ENCODE results near the gene PRDM16. TPM values are rescaled to one million over a fixed set of nuclear protein-coding genes. Genes with fewer than 3 reads are reported as not detected.

The PRDM16 gene
- total RNA-seq, 2 experiments from 2014 or later, result 0.05 to 0.20 TPM

DNA sequence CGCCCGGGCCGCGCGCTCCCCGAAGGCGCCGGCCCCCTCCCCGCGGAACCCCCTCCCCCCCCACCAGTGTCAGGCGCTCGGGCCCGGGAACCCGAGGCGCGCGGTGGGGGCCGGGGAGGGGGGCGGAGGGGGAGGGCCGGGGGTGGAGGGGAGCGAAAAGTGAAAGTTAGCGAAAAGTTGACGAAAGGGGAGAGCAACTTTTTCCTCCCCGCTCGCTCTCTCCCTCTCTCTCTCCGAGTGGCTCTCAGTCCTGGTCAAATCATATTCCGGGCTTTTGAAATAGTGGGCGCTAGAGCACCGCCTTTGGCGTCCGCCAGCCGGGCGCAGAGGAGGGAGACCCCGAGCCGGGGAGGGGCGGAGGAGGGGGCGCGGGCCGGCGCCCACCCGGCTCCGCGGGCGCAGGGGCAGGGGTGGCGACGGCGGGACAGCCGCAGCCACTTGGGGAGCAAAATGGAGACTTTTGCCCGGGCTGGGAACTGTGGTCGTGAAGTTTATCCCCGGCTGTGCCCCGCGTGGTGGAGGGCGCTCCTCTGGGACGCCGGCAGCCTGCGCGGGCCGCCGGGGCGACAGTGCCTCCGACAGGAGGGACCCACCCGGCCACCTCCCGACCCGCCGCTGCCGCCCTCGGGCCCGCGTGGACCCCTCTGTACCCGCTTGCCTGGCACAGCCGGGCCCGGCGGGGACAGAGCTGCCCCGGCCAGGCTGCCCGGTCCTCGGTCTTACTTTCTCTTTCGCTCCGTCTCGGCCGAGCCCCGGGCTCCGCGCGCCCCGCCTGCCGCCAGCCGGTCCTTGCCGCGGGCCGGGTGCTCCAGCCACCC lies 697 bp downstream of the PRDM16 start:
- Mint-ChIP-seq H3K27me3 (ENCODE audit: low read depth) (peaks cover 26% of the 10 kb centered on the region), H3K4me1 (ENCODE audit: low read depth) (peaks cover 2% of the 10 kb centered on the region), H3K9me3 (no peaks in the 10 kb centered on the region), H3K4me3 (peak overlapping the region; percentile 58), H3K27ac (no peak overlapping the region), H3K36me3 (ENCODE audit: low read depth) (no peaks in the 10 kb centered on the region)
- intact Hi-C loops (cut with micrococcal nuclease), result no loop called here
- CTCF ChIA-PET, result no interaction called here
- peak; percentile 22 for DNase-seq

DNA sequence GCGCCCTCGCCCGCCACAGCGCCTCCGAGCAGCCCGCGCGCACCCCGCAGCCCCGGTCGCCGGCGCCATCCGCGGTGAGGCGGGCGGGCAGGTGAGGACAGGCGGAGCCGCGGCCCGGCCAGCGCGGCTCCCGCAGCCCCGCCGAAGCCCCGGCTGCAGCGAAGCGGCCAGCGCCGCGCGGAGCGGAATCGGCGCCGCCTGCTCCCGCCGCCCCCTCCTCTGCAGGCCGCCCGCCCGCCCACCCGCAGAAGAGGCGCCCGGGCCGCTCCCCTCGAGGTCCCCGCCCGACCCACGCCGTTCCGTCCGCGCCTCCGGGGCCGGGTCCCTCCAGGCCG lies 1.3 kb downstream of the PRDM16 start:
- Mint-ChIP-seq H3K36me3 (ENCODE audit: low read depth) (no peaks in the 10 kb centered on the region), H3K27me3 (ENCODE audit: low read depth) (peaks cover 26% of the 10 kb centered on the region), H3K9me3 (no peaks in the 10 kb centered on the region), H3K27ac (no peak overlapping the region), H3K4me1 (ENCODE audit: low read depth) (peaks cover 2% of the 10 kb centered on the region), H3K4me3 (no peak overlapping the region)
- no peak for DNase-seq
- intact Hi-C loops (cut with micrococcal nuclease), result no loop called here
- CTCF ChIA-PET, result no interaction called here

DNA sequence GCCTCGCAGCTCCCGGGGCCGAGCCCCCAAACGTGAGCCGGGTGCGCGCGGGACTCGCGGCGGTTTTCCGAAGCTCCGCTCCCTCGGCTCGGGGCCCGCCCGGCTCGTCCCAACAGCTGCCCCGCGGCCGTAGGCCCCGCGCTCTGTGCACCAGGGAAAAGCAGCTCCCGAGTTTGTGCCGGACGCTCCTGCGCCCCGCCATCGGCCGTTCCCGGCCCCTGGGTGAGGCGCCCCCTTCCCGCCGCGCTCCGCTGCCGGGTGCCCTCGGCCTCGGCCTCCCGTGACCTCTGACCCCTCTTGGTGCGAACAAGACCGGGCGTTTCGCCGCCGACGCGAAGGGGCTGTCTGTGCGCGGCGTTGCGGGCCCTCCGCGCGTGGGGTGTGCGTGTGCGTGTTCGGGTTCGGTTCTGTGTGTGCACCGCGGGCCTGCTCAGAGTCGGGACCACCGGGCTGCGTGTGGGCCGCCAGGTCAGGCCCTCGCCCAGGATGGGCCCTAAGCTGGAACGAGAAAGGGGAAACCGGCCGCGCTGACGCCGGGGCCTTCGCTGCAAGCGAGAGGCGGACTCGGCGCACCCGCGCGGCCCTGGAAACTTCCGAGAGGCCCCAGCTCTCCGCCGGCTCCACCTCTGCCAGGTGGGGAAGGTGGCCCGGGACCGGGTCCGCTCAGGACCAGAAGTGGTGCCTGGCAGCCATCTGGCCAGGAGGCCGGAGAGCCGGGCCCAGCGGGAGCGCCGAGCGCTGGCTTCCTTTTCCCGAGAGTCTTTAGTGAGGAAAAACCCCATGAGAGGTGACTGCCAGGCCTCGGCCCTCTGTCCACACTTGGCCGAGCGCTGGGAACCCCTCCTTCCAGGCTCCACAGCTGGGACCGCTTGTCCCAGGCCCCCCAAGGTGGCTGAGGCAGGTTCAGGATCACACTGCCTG lies 1.9 kb downstream of the PRDM16 start:
- no peak for DNase-seq
- intact Hi-C loops (cut with micrococcal nuclease), result no loop called here
- Mint-ChIP-seq H3K9me3 (no peaks in the 10 kb centered on the region), H3K4me3 (no peak overlapping the region), H3K4me1 (ENCODE audit: low read depth) (peaks cover 2% of the 10 kb centered on the region), H3K27me3 (ENCODE audit: low read depth) (peaks cover 26% of the 10 kb centered on the region), H3K27ac (no peak overlapping the region), H3K36me3 (ENCODE audit: low read depth) (no peaks in the 10 kb centered on the region)
- CTCF ChIA-PET, result no interaction called here

DNA sequence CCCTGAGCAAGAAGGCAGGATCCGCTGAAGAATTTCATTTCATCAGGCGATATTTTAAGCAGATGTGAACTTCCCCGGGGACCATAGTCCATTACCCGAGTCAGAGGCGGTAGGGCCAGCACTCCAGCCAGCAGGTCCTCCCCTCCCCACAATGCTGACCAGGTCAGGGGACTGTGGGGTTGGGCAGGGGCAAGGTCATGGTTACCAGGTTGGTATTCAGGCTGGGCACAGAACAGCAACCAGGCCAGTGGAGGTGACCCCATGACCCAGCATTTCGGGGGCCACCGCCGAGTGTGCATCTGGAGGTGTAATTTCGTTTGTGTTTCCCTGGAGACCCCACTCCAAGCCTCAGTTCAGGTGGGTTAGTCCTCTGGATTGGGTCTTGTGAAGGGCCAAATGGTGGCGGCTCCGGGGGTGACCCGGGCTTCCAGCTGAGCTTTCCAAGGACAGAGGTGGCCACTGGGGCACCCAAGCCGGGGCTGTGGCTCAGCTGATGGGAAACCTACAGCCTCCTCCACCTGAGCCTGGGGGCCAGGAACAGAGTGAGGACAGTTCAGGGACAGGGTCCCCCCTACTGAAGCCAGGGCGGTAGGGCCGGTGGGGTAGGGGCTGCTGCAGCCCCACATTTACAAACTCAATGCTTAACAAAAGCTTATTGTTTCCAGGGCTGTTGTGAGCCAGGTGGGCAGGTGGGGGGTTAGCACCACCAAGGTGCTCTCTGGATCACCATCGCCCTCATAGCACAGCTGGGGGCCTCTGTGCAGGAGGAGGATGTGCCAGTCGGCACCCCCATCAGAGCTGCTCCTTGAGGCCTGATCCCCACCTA lies 2.8 kb downstream of the PRDM16 start:
- no peak overlapping the region for H3K4me3 Mint-ChIP-seq

DNA sequence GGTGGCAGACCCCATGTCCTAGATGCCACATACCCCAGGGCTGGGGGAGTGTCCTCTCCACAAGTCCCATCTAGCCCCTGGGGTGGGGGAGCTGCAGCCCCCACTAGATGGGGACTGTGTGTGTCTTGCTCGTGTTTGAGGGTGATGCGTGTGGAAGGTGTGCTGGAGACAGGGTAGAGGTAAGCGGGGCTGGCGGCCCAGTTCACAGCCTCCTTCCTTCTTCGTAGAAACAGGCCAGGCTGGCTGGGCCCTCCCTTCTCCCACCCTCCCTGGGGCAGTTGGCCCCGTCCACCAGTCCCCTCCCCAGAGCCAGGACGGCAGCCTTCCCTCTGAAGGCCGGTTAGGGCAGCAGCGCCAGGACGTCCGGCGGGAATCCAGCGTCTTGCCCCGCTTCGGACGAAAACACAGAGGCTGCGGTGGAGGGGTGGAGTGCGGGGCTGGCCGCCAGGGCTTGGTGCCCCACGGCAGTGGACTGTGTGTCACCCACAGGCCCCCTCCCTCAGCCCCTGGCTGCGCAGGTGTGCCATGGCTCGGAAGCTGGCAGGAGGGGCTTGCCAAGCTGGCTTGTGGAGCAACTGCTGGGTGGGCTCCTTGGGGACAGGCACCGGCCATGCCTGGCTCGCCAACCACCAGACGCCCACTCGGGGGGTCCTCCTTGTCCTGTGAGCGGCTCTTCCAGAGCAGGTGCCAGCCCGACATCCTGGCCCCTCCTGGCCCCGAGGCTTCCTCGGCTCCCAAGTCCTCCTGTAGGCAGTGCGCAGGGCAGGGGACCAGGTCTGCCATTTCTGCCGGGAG lies 3.6 kb downstream of the PRDM16 start:
- Mint-ChIP-seq H3K4me3 (no peak overlapping the region), H3K27me3 (ENCODE audit: low read depth) (peaks cover 22% of the 10 kb centered on the region), H3K4me1 (ENCODE audit: low read depth) (peaks cover 2% of the 10 kb centered on the region), H3K9me3 (no peaks in the 10 kb centered on the region), H3K27ac (no peak overlapping the region), H3K36me3 (ENCODE audit: low read depth) (no peaks in the 10 kb centered on the region)
- DNase-seq, result no peak
- CTCF ChIA-PET, result no interaction called here
- intact Hi-C loops (cut with micrococcal nuclease), result no loop called here

More for the DNA sequence above, 2.8 kb downstream of the PRDM16 start:
- H3K36me3 Mint-ChIP-seq (ENCODE audit: low read depth), result no peaks in the 10 kb centered on the region
- H3K4me1 Mint-ChIP-seq (ENCODE audit: low read depth), result peaks cover 2% of the 10 kb centered on the region
- DNase-seq, result no peak
- H3K9me3 Mint-ChIP-seq, result no peaks in the 10 kb centered on the region
- H3K27me3 Mint-ChIP-seq (ENCODE audit: low read depth), result peaks cover 26% of the 10 kb centered on the region
- H3K27ac Mint-ChIP-seq, result no peak overlapping the region
- CTCF ChIA-PET, result no interaction called here
- intact Hi-C loops (cut with micrococcal nuclease), result no loop called here

DNA sequence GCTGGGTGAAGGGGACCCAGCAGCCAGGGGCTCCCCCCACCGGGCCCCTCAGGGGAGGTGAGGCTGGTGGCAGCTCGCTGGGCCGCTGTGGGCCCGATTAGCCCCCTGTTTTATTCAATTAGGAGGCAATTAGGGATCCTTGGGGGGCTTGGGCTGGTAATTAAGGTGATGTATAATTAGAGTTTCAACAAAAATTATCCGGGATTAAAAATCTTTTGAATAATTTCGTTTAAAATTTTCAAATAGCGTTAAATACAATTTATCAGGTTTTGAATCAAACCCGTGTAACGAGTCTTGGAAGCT lies 4.1 kb downstream of the PRDM16 start:
- DNase-seq, result no peak
- Mint-ChIP-seq H3K36me3 (ENCODE audit: low read depth) (no peaks in the 10 kb centered on the region), H3K9me3 (no peaks in the 10 kb centered on the region), H3K4me1 (ENCODE audit: low read depth) (peaks cover 2% of the 10 kb centered on the region), H3K4me3 (no peak overlapping the region), H3K27me3 (ENCODE audit: low read depth) (peaks cover 24% of the 10 kb centered on the region), H3K27ac (no peak overlapping the region)
- intact Hi-C loops (cut with micrococcal nuclease), result no loop called here
- CTCF ChIA-PET, result no interaction called here

DNA sequence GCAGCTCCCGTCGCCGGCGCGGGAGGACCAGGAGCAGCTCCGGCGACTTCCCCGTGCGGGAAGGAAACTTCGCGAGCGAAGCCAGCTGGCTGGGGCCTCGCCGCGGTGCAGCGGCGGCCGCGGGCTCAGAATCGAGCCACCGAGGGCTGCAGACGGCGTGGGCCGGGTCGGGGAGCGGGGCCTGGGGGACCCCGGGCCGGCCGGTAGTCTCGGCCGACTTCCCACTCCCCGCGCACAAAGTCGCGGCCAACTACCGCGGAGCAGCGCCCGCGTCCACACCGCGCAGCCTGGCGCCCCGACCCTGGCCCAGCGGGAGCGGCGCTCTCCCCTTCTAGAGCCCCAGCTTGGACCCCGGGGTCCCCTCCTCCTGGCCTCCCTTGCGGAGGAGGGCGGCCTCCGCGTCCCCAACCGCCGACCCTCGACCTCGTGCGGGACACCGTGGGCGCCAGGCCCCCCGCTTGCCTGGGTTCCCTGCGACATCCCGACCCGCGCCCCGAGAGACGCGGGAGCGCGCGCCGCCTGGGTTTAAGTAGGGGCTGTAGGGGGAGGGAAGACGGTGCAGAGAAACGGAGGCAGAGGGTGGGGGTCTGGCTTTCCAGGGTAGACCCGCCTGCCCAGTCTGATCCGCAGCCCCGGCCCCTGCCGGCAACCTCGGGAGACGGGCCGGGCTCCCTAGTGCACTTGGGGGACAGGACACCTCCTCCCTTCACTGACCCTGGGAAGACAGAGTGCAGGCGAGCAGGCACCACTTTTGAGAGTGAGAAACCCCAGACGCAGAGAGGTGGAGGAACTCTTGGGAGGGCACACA lies 4.7 kb downstream of the PRDM16 start:
- Mint-ChIP-seq H3K36me3 (ENCODE audit: low read depth) (no peaks in the 10 kb centered on the region), H3K27ac (no peak overlapping the region), H3K9me3 (no peaks in the 10 kb centered on the region), H3K4me1 (ENCODE audit: low read depth) (peaks cover 6% of the 10 kb centered on the region), H3K4me3 (no peak overlapping the region), H3K27me3 (ENCODE audit: low read depth) (peaks cover 27% of the 10 kb centered on the region)
- no peak for DNase-seq
- CTCF ChIA-PET, result no interaction called here
- intact Hi-C loops (cut with micrococcal nuclease), result no loop called here

DNA sequence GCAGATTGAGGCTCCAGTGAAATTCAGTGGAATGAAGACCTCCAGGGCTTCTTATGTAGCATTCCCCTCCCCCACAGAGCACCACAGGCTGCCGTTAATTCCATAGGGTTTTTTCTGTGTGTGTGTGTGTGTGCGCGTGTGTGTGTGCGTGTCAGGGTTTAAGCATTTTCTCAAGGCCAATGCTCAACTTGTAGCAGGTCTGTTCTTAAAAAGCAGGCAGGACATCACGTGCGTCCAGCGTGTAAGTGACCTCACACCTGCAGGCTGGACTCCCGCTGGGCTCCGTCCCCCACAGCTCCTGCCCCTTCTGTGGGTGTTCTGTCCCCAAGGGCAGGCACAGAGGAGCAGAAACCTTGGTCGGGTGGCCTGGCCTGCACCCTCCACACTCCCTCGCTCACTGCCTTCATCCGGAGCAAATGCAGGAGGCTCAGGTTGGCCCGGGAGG lies 5.3 kb downstream of the PRDM16 start:
- Mint-ChIP-seq H3K9me3 (no peaks in the 10 kb centered on the region), H3K4me3 (no peak overlapping the region), H3K36me3 (ENCODE audit: low read depth) (no peaks in the 10 kb centered on the region), H3K27ac (no peak overlapping the region), H3K27me3 (ENCODE audit: low read depth) (peaks cover 30% of the 10 kb centered on the region), H3K4me1 (ENCODE audit: low read depth) (peaks cover 5% of the 10 kb centered on the region)
- intact Hi-C loops (cut with micrococcal nuclease), result no loop called here
- CTCF ChIA-PET, result interaction anchor here (0.5 kb wide), 1 partner anchor 241 kb away, joined by 3 read pairs; no protein-coding TSS in a partner anchor
- DNase-seq, result no peak

DNA sequence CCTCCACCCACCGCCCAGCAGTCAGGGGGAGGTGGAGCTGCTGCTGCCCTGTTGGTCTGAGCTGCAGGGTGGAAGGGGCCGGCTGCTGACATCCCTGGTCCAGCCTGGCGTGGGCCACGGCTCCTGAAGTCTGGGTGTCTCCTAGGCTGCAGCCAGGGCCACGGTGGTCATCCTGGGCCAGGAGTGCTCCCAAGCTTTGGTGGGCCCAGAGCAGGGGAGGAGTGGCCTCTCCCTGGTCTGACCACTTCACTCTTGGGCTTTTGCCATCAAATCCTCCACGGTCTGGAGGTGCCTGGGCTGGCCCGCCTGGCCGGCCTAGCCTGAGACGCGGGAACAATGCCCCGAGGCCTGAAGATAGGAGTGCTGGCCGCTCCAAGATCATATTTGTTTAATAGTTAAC lies 5.8 kb downstream of the PRDM16 start:
- CTCF ChIA-PET, result interaction anchor here (0.5 kb wide), 1 partner anchor 241 kb away, joined by 3 read pairs; no protein-coding TSS in a partner anchor
- DNase-seq, result no peak
- H3K4me1 Mint-ChIP-seq (ENCODE audit: low read depth), result peaks cover 5% of the 10 kb centered on the region
- H3K27me3 Mint-ChIP-seq (ENCODE audit: low read depth), result peaks cover 30% of the 10 kb centered on the region
- H3K36me3 Mint-ChIP-seq (ENCODE audit: low read depth), result no peaks in the 10 kb centered on the region
- no peaks in the 10 kb centered on the region for H3K9me3 Mint-ChIP-seq
- H3K27ac Mint-ChIP-seq, result no peak overlapping the region
- intact Hi-C loops (cut with micrococcal nuclease), result no loop called here
- no peak overlapping the region for H3K4me3 Mint-ChIP-seq

DNA sequence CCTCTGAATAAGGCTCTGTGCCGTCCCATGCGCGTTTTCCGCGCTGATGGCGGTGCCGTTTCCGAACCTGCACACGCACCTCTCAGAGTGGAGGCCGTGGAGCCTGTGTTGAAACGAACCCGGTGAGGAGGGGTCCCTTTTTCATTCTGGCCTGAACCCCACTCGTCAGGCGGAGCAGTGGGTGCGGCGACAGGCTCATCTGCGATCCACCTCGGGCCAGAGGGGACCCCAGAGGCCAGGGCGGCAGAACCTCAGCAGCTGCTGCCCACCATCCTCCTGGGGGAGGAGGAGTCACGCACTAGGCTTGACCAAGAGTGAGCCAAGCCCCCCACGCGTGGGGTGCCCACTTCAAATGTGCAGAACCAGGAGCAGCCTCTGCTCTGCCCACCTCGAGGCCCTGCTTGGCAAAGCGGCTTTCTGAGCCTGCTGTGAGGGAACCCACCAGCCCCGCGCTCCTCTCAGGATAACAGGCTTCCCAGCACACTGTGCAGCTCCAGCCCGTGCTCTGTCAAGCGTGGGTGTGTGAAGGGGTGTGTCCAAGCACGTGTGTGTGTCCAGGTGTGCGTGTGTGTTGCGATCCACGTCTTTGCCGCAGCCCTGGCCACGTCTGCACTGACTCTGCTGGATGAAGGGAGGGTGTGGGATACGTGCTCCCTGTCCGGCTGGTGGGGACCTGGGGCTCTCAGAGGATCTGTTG lies 6.8 kb downstream of the PRDM16 start:
- no peak for DNase-seq
- intact Hi-C loops (cut with micrococcal nuclease), result no loop called here
- CTCF ChIA-PET, result no interaction called here
- H3K27me3 Mint-ChIP-seq (ENCODE audit: low read depth), result peaks cover 30% of the 10 kb centered on the region
- H3K36me3 Mint-ChIP-seq (ENCODE audit: low read depth), result no peaks in the 10 kb centered on the region
- H3K4me3 Mint-ChIP-seq, result no peak overlapping the region
- H3K27ac Mint-ChIP-seq, result no peak overlapping the region
- no peaks in the 10 kb centered on the region for H3K9me3 Mint-ChIP-seq
- H3K4me1 Mint-ChIP-seq (ENCODE audit: low read depth), result peaks cover 5% of the 10 kb centered on the region

DNA sequence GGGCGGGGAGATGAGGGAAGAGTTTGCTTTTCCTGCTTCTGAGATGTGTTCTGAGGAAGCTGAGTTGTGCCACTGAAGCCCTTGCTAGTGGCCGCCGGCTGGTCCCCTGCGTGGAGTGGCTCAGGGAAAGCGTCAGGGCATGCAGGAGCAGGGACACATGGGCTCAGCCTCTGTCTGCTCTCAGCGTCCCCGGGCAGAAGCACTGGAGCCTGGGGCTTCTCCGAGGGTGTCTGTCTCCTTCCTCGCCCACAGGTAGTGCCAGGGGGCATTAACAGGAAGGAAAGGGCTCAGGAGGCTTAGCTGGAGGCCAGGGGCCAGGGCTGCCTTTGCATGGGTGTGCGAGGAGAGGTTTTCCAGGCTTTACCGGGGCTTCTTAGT lies 7.3 kb downstream of the PRDM16 start:
- H3K4me3 Mint-ChIP-seq, result no peak overlapping the region
- no peaks in the 10 kb centered on the region for H3K36me3 Mint-ChIP-seq (ENCODE audit: low read depth)
- H3K9me3 Mint-ChIP-seq, result no peaks in the 10 kb centered on the region
- no peak for DNase-seq
- CTCF ChIA-PET, result no interaction called here
- no peak overlapping the region for H3K27ac Mint-ChIP-seq
- H3K27me3 Mint-ChIP-seq (ENCODE audit: low read depth), result peaks cover 28% of the 10 kb centered on the region
- peaks cover 5% of the 10 kb centered on the region for H3K4me1 Mint-ChIP-seq (ENCODE audit: low read depth)
- intact Hi-C loops (cut with micrococcal nuclease), result no loop called here

Measured in activated naive CD4-positive, alpha-beta T cell treated with anti-CD3 and anti-CD28 coated beads for 36 hours (primary cell).